Chondrocyte (in vitro differentiated cells): Measurements from ENCODE around the gene ZNF385A. TPM values are rescaled to one million over a fixed set of nuclear protein-coding genes. Genes with fewer than 3 reads are reported as not detected.
A peak's percentile ranks its signal among the peaks of the same experiment; 100 is the strongest.

Experiments used
- DNase-seq: peaks from one replicate; pipeline ENCODE4 v3.0.0; 2021; ENCODE audit warnings: mixed read lengths, low spot score
- H3K27ac Mint-ChIP-seq: one replicate; pipeline ENCODE4 v1.8.0; 2021; ENCODE audit warnings: mild to moderate bottlenecking, moderate library complexity, mixed read lengths; ENCODE audit not compliant: unreplicated experiment
- H3K27me3 Mint-ChIP-seq: 2 replicates; pipeline ENCODE4 v1.8.0; 2021; ENCODE audit warnings: low read depth, mixed read lengths
- H3K36me3 Mint-ChIP-seq: 2 replicates; pipeline ENCODE4 v1.8.0; 2021; ENCODE audit warnings: low read depth, mixed read lengths
- H3K4me1 Mint-ChIP-seq: 2 replicates; pipeline ENCODE4 v1.8.0; 2021; ENCODE audit warnings: low read depth, mild to moderate bottlenecking, mixed read lengths
- H3K4me3 Mint-ChIP-seq: one replicate; pipeline ENCODE4 v1.8.0; 2021; ENCODE audit warnings: mild to moderate bottlenecking, moderate library complexity, mixed read lengths; ENCODE audit not compliant: unreplicated experiment
- H3K9me3 Mint-ChIP-seq: 2 replicates; pipeline ENCODE4 v1.8.0; 2021; ENCODE audit warnings: low read depth, mixed read lengths
- total RNA-seq: library from RNA; stranded (reverse); gene quantifications from 3 replicates; pipeline ENCODE4 v1.2.1, GENCODE V29; 2021
- TF ChIP-seq, protein P1 (sequence below): fragments of 200-600 bp; sonication (generic); IDR thresholded peaks from 2 replicates; pipeline ENCODE4 v1.5.0; 2021; ENCODE audit warnings: antibody characterized with exemption, mild to moderate bottlenecking, moderate library complexity

ZNF385A gene
- total RNA-seq, 1 donor from 2014 or later, result 6.8 TPM

DNA sequence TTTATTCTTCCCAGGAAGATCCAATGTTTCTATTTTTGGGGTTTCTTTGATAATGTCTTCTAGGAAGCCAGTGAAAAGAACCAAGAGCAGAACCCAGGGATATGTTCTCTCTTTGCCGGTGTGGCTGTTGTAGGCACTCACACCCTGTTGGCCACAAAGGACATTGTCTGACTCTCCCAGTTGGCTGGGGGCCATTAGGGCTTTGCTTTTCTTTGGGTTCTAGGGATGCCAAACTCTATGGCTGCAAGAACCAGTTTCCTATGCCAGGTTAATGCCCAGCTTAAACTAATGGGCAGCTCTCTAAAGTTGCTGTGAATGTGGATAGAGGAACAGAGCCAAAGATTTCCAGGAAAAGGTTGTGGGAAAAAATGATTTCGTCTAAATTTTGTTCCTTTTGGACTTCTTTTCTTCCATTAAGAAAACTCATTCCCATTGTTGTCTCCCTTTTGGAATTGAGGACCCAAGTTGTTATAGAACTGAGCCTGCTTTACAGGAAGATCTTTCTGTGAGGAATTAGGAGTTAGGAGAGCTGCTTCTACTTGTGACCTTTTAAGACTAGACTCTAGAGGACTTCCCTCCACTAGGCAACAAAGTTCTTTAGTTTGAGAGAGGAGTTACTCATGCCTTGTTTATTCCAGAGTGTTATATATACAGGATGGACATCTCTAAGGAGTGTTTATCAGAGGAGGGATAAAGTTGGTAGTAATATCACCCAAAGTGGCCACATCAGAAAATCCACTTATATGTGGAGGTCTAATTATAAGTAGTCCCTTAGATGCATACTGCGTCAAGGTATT lies 46.5 kb downstream of the ZNF385A start:
- DNase-seq, result no peak
- Mint-ChIP-seq H3K36me3 (peaks cover 13% of the 10 kb centered on the region), H3K27ac (peak overlapping the region; percentile 23), H3K4me3 (no peak overlapping the region), H3K4me1 (peaks cover 24% of the 10 kb centered on the region), H3K9me3 (no peaks in the 10 kb centered on the region), H3K27me3 (no peaks in the 10 kb centered on the region)
- TF ChIP-seq, protein P1, sequence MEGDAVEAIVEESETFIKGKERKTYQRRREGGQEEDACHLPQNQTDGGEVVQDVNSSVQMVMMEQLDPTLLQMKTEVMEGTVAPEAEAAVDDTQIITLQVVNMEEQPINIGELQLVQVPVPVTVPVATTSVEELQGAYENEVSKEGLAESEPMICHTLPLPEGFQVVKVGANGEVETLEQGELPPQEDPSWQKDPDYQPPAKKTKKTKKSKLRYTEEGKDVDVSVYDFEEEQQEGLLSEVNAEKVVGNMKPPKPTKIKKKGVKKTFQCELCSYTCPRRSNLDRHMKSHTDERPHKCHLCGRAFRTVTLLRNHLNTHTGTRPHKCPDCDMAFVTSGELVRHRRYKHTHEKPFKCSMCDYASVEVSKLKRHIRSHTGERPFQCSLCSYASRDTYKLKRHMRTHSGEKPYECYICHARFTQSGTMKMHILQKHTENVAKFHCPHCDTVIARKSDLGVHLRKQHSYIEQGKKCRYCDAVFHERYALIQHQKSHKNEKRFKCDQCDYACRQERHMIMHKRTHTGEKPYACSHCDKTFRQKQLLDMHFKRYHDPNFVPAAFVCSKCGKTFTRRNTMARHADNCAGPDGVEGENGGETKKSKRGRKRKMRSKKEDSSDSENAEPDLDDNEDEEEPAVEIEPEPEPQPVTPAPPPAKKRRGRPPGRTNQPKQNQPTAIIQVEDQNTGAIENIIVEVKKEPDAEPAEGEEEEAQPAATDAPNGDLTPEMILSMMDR, result no peak

GRCh38 chr12:54337280-54337842 lies 47.2 kb downstream of the ZNF385A start:
- Mint-ChIP-seq H3K27ac (no peak overlapping the region), H3K4me3 (no peak overlapping the region), H3K27me3 (no peaks in the 10 kb centered on the region), H3K4me1 (peaks cover 24% of the 10 kb centered on the region), H3K9me3 (no peaks in the 10 kb centered on the region), H3K36me3 (peaks cover 12% of the 10 kb centered on the region)
- TF ChIP-seq, protein P1, result peak; percentile 18
- no peak for DNase-seq

- TF ChIP-seq, protein P1, result no peak
- no peaks in the 10 kb centered on the region for H3K9me3 Mint-ChIP-seq
- DNase-seq, result no peak
These were observed 51.0 kb downstream of the ZNF385A start for GRCh38 chr12:54333420-54334034.

GRCh38 chr12:54331461-54331860 lies 53.1 kb downstream of the ZNF385A start:
- no peaks in the 10 kb centered on the region for H3K9me3 Mint-ChIP-seq
- H3K27ac Mint-ChIP-seq, result no peak overlapping the region
- DNase-seq, result no peak
- no peak overlapping the region for H3K4me3 Mint-ChIP-seq
- H3K27me3 Mint-ChIP-seq, result no peaks in the 10 kb centered on the region
- peaks cover 2% of the 10 kb centered on the region for H3K36me3 Mint-ChIP-seq
- peaks cover 38% of the 10 kb centered on the region for H3K4me1 Mint-ChIP-seq
- TF ChIP-seq, protein P1, result no peak

More at GRCh38 chr12:54333420-54334034, 51.0 kb downstream of the ZNF385A start:
- Mint-ChIP-seq H3K4me1 (peaks cover 44% of the 10 kb centered on the region), H3K27ac (no peak overlapping the region), H3K27me3 (no peaks in the 10 kb centered on the region), H3K36me3 (no peaks in the 10 kb centered on the region), H3K4me3 (no peak overlapping the region)

GRCh38 chr12:54330442-54330841 lies 54.1 kb downstream of the ZNF385A start:
- H3K27ac Mint-ChIP-seq, result no peak overlapping the region
- H3K4me3 Mint-ChIP-seq, result no peak overlapping the region
- peaks cover 2% of the 10 kb centered on the region for H3K36me3 Mint-ChIP-seq
- DNase-seq, result no peak
- peaks cover 46% of the 10 kb centered on the region for H3K4me1 Mint-ChIP-seq
- no peaks in the 10 kb centered on the region for H3K27me3 Mint-ChIP-seq
- TF ChIP-seq, protein P1, result no peak
- H3K9me3 Mint-ChIP-seq, result no peaks in the 10 kb centered on the region
